Mesodermal cell (in vitro differentiated cells): Measurements from ENCODE around the gene GJC1.

Experiments
- H3K27ac ChIP-seq: 2 replicates; pipeline ENCODE4 v1.7.0; 2013; ENCODE audit warnings: mild to moderate bottlenecking, low read depth, low read length, moderate library complexity; ENCODE audit not compliant: severe bottlenecking
- H3K36me3 ChIP-seq: 2 replicates; pipeline ENCODE4 v1.7.1; 2013; ENCODE audit warnings: mild to moderate bottlenecking, low read length, moderate library complexity; ENCODE audit not compliant: control insufficient read depth, insufficient read depth
- H3K4me1 ChIP-seq: one replicate; pipeline ENCODE4 v1.7.1; 2013; ENCODE audit warnings: mild to moderate bottlenecking, low read length; ENCODE audit not compliant: insufficient read depth, control insufficient read depth, poor library complexity, severe bottlenecking
- H3K4me3 ChIP-seq: 2 replicates; pipeline ENCODE4 v1.7.0; 2013; ENCODE audit warnings: low read length, control low read depth, mild to moderate bottlenecking; ENCODE audit not compliant: insufficient read depth, poor library complexity, severe bottlenecking; ENCODE audit errors: extremely low read depth
- H3K9me3 ChIP-seq: 2 replicates; pipeline ENCODE4 v1.7.1; 2013; ENCODE audit warnings: mild to moderate bottlenecking, low read length, moderate library complexity; ENCODE audit not compliant: control insufficient read depth
- WGBS, 2 experiments: methylation state at CpG; one replicate each; pipeline ENCODE4 v1.1.5; 2013; ENCODE audit warnings: missing lambda C conversion rate in 2 of 2; ENCODE audit not compliant: insufficient coverage in 2 of 2; 5-methylcytosine and 5-hydroxymethylcytosine counted together

GJC1 gene

GRCh38 chr17:44769647-44770084, 60.4 kb downstream of the GJC1 start:
- Histone ChIP-seq H3K4me3 (no peak overlapping the region), H3K36me3 (no peaks in the 10 kb centered on the region), H3K9me3 (no peaks in the 10 kb centered on the region), H3K27ac (no peak overlapping the region), H3K4me1 (no peaks in the 10 kb centered on the region)
- 85 to 95% methylated on average over 3 to 4 of the region's 15 CpGs for WGBS, 2 experiments

DNA sequence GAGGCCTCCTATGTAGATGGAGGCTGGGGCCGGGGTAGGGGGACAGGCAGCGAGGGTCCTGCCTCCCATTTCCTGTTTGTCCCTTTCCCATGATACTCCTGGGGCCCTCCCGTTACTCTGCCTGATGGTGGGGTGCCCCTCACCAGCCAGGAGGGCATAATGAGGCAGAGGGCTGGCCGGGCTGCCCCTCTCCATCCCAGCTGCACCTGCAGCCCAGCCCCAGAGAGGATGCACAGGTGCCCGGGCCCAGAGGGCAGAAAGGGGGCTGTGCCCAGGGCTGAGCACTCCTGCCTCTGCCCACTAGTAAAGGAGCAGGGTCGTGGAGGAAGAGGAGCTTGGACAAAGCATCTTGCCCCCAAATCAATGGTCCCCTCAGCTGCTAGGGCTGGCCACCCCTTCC, 60.9 kb downstream of the GJC1 start:
- Histone ChIP-seq H3K36me3 (no peaks in the 10 kb centered on the region), H3K4me3 (no peak overlapping the region), H3K4me1 (no peaks in the 10 kb centered on the region), H3K9me3 (no peaks in the 10 kb centered on the region), H3K27ac (no peak overlapping the region)
- WGBS, 2 experiments = 75 to 80% methylated on average over 4 to 6 of the region's 6 CpGs

GRCh38 chr17:44768505-44769142, 61.5 kb downstream of the GJC1 start:
- Histone ChIP-seq H3K9me3 (no peaks in the 10 kb centered on the region), H3K4me1 (no peaks in the 10 kb centered on the region), H3K4me3 (no peak overlapping the region), H3K27ac (no peak overlapping the region), H3K36me3 (no peaks in the 10 kb centered on the region)
- WGBS, 2 experiments = 88 to 98% methylated on average over 7 to 8 of the region's 11 CpGs

- WGBS, 2 experiments = 88% methylated on average over 1 to 3 of the region's 4 CpGs
- Histone ChIP-seq H3K36me3 (no peaks in the 10 kb centered on the region), H3K9me3 (no peaks in the 10 kb centered on the region), H3K27ac (no peak overlapping the region), H3K4me3 (no peak overlapping the region), H3K4me1 (no peaks in the 10 kb centered on the region)
These were observed 62.6 kb downstream of the GJC1 start for GRCh38 chr17:44767493-44767892.

- H3K4me1 ChIP-seq = no peaks in the 10 kb centered on the region
- no peak overlapping the region for H3K27ac ChIP-seq
- H3K4me3 ChIP-seq = no peak overlapping the region
- no peaks in the 10 kb centered on the region for H3K9me3 ChIP-seq
- H3K36me3 ChIP-seq = no peaks in the 10 kb centered on the region
- 83 to 85% methylated on average over 7 to 8 of the region's 8 CpGs for WGBS, 2 experiments
These were observed 63.6 kb downstream of the GJC1 start for GRCh38 chr17:44766409-44767038.

DNA sequence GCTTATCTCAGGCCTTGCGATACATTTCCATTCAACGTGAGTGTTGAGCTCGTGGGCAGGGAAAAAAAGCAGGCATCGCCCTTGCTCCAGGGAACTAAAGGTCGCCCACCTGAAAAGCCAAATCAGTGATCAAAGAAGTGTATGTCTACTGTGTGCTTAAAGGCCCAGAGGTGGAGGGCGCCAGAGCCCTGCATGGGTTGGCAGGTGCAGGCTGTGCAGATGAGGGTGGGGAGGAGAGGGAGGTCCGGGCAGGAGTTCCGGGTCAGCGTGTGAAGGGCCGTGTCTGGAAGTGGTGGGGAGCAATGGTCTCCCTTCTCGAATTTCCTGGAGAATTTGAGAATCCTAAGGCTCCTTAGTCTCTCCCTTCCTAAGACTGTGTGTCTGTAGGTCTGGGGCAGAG, 64.1 kb downstream of the GJC1 start:
- H3K36me3 ChIP-seq = no peaks in the 10 kb centered on the region
- no peaks in the 10 kb centered on the region for H3K4me1 ChIP-seq
- H3K4me3 ChIP-seq = no peak overlapping the region
- H3K9me3 ChIP-seq = no peaks in the 10 kb centered on the region
- no peak overlapping the region for H3K27ac ChIP-seq
- WGBS, 2 experiments = 76 to 83% methylated on average over 9 to 11 of the region's 11 CpGs

DNA sequence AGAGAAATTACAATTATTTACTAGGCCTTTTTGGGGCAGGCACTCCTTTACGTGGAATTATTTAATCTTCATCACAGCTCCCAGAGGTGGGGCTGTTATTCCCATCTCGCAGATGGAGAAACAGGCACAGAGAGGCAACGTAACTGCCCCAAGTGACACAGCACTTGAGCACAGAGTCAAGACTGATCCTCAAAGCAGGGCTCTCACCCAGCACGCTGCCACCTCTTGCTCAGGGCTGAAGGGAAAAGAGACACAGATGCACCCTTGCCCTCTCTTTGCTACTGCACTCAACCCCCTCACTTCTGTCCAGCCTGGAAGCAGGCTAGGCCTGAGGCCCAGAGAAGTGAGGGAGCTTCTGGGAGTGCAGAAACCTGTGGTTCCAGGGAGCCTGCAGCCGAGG, 66.9 kb downstream of the GJC1 start:
- H3K4me3 ChIP-seq = no peak overlapping the region
- H3K4me1 ChIP-seq = peaks cover 5% of the 10 kb centered on the region
- no peaks in the 10 kb centered on the region for H3K9me3 ChIP-seq
- 94 to 96% methylated on average over 4 to 5 of the region's 5 CpGs for WGBS, 2 experiments
- H3K36me3 ChIP-seq = no peaks in the 10 kb centered on the region
- no peak overlapping the region for H3K27ac ChIP-seq

DNA sequence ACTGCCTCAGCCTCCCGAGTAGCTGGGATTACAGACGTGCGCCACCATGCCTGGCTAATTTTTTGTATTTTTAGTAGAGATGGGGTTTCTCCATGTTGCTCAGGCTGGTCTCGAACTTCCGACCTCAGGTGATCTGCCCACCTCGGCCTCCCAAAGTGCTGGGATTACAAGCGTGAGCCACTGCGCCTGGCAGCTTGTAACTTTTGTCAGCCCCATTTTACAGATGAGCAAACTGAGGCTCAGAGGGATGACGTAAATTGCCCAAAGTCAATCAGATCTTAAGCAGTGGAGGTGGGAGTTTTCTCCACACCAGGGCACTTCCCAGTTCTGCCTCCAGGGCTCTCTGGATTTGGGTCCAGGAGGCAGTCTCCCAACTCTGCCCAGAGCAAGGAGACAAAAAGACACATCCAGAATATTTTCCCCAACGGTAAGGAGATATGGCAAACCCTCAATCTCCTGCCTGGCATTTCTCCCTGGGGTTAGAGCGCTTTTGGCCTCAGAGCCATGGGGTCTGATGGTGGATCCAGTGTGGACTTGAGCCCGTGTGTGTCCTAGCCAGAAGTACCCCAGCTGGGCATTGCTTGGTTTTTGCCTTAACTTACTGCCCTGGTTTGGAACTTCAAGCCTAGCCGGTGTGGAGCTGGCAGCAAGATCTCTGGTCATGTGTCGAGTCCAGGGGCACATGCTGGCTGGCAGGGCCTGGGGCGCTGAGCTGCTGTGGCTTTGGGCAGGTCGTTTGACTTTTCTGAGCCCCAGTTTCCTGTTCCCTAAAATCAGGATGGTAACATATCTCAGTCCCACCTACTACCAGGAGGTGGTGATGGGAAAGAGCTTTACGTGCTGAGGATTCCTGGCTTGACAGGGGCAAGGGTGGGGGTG, 67.9 kb downstream of the GJC1 start:
- WGBS, 2 experiments = 86 to 88% methylated on average over 9 to 13 of the region's 17 CpGs
- Histone ChIP-seq H3K9me3 (no peaks in the 10 kb centered on the region), H3K36me3 (no peaks in the 10 kb centered on the region), H3K4me1 (peaks cover 5% of the 10 kb centered on the region), H3K27ac (no peak overlapping the region), H3K4me3 (no peak overlapping the region)

- peaks cover 5% of the 10 kb centered on the region for H3K4me1 ChIP-seq
- H3K9me3 ChIP-seq = no peaks in the 10 kb centered on the region
- no peak overlapping the region for H3K27ac ChIP-seq
- H3K4me3 ChIP-seq = no peak overlapping the region
- H3K36me3 ChIP-seq = no peaks in the 10 kb centered on the region
- WGBS, 2 experiments = 88 to 90% methylated on average over 6 to 11 of the region's 13 CpGs
These were observed 69.4 kb downstream of the GJC1 start for GRCh38 chr17:44760474-44761308.

- H3K4me3 ChIP-seq = no peak overlapping the region
These were observed 70.2 kb downstream of the GJC1 start for GRCh38 chr17:44759916-44760243.

More at GRCh38 chr17:44759916-44760243, 70.2 kb downstream of the GJC1 start:
- WGBS, 2 experiments = 47 to 83% methylated on average over 2 to 3 of the region's 3 CpGs
- Histone ChIP-seq H3K4me1 (peaks cover 5% of the 10 kb centered on the region), H3K36me3 (no peaks in the 10 kb centered on the region), H3K27ac (no peak overlapping the region), H3K9me3 (no peaks in the 10 kb centered on the region)
